Prostate gland (tissue), 2 donors: Measurements from ENCODE around the gene MMP11.

Source experiments
- CTCF ChIP-seq, 4 experiments: fragments of 200-600 bp in 2 of 4; fragments of 450-650 bp in 2 of 4; sonication (generic) in 2 of 4; IDR thresholded peaks; 1 replicate in 3 of 4; 2 replicates in 1 of 4; pipeline ENCODE4 v1.5.1; 2016 to 2019; ENCODE audit warnings: antibody characterized with exemption in 4 of 4, mild to moderate bottlenecking in 2 of 4, moderate library complexity in 2 of 4
- POLR2A ChIP-seq: fragments of 450-650 bp; IDR thresholded peaks from one replicate; pipeline ENCODE4 v1.6.1; 2016; ENCODE audit warnings: antibody characterized with exemption, mild to moderate bottlenecking

- TF ChIP-seq CTCF (IDR thresholded peaks at IDR 0.05) (no peak), POLR2A (no peak)
These were observed 52.7 kb downstream of the MMP11 start for GRCh38 chr22:23825246-23825905.
